Lower lobe of right lung (tissue), 2 donors: ENCODE data around the gene DIS3L2. TPM values are rescaled to one million over a fixed set of nuclear protein-coding genes. Genes with fewer than 3 reads are reported as not detected.

Source experiments
- ATAC-seq, 2 donors: fragments of 200-7000 bp; cut with Tn5 transposase; one replicate each; pipeline ENCODE4 v1.9.1; 2020 to 2022; ENCODE audit warnings: mild to moderate bottlenecking in 2 of 2, moderate library complexity in 2 of 2
- DNase-seq: peaks from one replicate; pipeline ENCODE4 v3.0.0-alpha.2; 2020
- H3K27ac ChIP-seq: fragments of 200-600 bp; one replicate; pipeline ENCODE4 v1.8.0; 2022
- H3K27me3 ChIP-seq: fragments of 200-600 bp; one replicate; pipeline ENCODE4 v1.8.0; 2022; ENCODE audit warnings: low read depth
- H3K36me3 ChIP-seq: fragments of 200-600 bp; one replicate; pipeline ENCODE4 v1.8.0; 2022; ENCODE audit warnings: mild to moderate bottlenecking
- H3K4me1 ChIP-seq: fragments of 200-600 bp; one replicate; pipeline ENCODE4 v1.8.0; 2022
- H3K4me3 ChIP-seq: fragments of 200-600 bp; one replicate; pipeline ENCODE4 v1.8.0; 2022; ENCODE audit warnings: mild to moderate bottlenecking
- H3K9me3 ChIP-seq: fragments of 200-600 bp; one replicate; pipeline ENCODE4 v1.8.0; 2022
- intact Hi-C: fragments of 100-400 bp; cut with DNase I; formaldehyde crosslinking; loops from one replicate; pipeline ENCODE4 v1.11.0; 2022
- total RNA-seq: library from RNA; stranded (reverse); fragmentation: NEBNext Ultra II Directional; extraction: Animal tissue kit (Norgen Biotek cat#: 25700); gene quantifications from one replicate; pipeline ENCODE4 v1.2.1, GENCODE V29; 2021
- TF ChIP-seq, protein P1 (sequence below): fragments of 200-600 bp; IDR thresholded peaks from one replicate; pipeline ENCODE4 v1.8.0; 2022; ENCODE audit warnings: antibody characterized with exemption, mild to moderate bottlenecking
- donor health status: DM: no; HTN: yes; CAD: no; lungs with severe emphysema.

DIS3L2 gene
- total RNA-seq, 1 donor from 2014 or later, result 34.4 TPM

DNA sequence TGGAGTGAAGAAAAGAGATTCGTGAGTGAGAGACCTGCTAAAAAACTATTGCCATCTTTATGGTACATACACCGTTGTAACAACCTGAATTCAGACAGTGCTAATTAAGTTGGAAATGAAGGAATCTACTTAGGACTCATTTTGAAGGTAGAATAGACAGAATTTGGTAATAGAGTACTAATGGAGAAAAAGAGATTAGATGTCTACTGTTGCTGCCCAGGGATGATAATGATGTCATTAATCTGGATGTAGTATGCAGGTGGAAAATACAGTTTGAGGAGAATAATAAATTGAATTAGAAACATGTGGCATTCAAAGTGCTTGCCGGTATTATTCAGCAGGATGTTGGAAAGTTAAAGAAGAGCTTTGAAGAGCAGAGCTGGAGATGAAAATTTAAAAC is 44.7 kb downstream of the DIS3L2 start:
- ATAC-seq, result no peak

DNA sequence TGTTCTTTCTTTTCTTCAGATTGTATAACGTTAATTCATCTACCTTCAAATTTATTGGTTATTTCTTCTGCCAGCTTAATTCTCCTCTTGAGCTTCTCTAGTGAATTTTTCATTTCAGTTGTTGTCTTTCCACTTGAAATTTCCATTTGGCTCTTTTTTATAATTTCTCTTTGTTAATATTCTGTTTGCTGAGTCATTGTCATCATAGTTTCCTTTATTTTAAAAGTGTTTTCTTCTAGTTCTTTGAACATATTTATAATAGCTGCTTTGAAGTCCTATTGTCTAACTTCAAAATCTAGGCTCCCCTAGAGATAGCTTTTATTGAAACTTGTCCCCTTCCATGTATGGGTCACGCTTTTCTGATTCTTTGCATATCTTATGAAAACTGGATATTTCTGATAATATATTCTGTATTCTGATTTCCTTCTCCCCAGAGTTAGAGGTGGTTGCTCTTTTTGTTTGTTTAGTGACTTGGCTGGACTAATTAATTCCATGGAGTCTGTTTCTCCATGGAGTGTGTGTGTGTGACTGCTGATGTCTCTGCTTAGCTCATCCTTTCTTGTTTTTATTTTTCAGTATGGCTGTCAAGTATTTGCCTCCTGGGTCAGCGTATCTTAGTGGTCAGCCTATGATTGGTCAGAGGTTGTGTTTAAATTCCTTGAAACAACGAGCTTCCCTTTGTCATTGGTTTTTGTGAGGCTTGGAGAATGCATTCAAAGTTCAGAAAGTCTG is 47.6 kb downstream of the DIS3L2 start:
- no peak for DNase-seq
- TF ChIP-seq, protein P1, sequence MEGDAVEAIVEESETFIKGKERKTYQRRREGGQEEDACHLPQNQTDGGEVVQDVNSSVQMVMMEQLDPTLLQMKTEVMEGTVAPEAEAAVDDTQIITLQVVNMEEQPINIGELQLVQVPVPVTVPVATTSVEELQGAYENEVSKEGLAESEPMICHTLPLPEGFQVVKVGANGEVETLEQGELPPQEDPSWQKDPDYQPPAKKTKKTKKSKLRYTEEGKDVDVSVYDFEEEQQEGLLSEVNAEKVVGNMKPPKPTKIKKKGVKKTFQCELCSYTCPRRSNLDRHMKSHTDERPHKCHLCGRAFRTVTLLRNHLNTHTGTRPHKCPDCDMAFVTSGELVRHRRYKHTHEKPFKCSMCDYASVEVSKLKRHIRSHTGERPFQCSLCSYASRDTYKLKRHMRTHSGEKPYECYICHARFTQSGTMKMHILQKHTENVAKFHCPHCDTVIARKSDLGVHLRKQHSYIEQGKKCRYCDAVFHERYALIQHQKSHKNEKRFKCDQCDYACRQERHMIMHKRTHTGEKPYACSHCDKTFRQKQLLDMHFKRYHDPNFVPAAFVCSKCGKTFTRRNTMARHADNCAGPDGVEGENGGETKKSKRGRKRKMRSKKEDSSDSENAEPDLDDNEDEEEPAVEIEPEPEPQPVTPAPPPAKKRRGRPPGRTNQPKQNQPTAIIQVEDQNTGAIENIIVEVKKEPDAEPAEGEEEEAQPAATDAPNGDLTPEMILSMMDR, result no peak
- Histone ChIP-seq H3K4me1 (peaks cover 7% of the 10 kb centered on the region), H3K4me3 (no peak overlapping the region), H3K9me3 (no peaks in the 10 kb centered on the region), H3K36me3 (no peaks in the 10 kb centered on the region), H3K27ac (no peak overlapping the region), H3K27me3 (no peaks in the 10 kb centered on the region)
- no peak for ATAC-seq
- intact Hi-C loops, result no loop called here

More for the DNA sequence above, 44.7 kb downstream of the DIS3L2 start:
- Histone ChIP-seq H3K9me3 (no peaks in the 10 kb centered on the region), H3K27ac (no peak overlapping the region), H3K4me3 (no peak overlapping the region), H3K27me3 (no peaks in the 10 kb centered on the region), H3K4me1 (no peaks in the 10 kb centered on the region), H3K36me3 (no peaks in the 10 kb centered on the region)
- no peak for DNase-seq
- intact Hi-C loops, result no loop called here
- TF ChIP-seq, protein P1, result no peak

DNA sequence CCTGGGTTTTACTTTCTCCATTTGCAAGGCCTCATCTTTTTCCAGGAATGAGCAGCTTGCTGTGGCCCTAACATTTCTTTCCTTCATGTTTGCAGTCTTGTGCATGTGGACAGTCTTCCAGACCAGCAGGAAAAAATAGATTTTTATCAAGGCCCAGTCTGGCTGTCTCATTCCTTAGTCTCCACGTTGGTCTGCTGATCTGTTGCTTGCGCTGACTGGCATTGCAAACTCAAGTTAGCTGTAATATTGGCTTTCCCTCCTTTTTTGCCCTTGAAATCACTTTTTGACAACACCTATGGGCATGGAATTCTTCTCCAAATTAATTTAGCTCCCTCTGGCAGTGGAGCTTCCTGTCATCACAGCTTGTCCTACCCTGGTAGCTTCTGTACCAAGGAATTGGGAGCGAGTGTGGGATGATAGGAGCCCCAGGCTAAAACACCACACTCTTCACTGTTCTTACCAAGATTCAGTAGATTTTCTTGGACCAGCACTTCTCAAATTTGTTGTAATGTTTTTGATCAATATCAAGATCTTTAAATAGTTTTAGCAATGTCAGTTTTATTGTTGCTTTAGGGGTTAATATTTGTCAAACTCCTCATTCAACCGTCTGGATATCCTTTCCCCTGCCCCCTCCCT is 48.2 kb downstream of the DIS3L2 start:
- Histone ChIP-seq H3K9me3 (no peaks in the 10 kb centered on the region), H3K27ac (no peak overlapping the region), H3K4me1 (peaks cover 7% of the 10 kb centered on the region), H3K27me3 (no peaks in the 10 kb centered on the region), H3K4me3 (no peak overlapping the region), H3K36me3 (no peaks in the 10 kb centered on the region)
- no peak for DNase-seq
- no peak for ATAC-seq
- TF ChIP-seq, protein P1, result no peak
- intact Hi-C loops, result no loop called here

DNA sequence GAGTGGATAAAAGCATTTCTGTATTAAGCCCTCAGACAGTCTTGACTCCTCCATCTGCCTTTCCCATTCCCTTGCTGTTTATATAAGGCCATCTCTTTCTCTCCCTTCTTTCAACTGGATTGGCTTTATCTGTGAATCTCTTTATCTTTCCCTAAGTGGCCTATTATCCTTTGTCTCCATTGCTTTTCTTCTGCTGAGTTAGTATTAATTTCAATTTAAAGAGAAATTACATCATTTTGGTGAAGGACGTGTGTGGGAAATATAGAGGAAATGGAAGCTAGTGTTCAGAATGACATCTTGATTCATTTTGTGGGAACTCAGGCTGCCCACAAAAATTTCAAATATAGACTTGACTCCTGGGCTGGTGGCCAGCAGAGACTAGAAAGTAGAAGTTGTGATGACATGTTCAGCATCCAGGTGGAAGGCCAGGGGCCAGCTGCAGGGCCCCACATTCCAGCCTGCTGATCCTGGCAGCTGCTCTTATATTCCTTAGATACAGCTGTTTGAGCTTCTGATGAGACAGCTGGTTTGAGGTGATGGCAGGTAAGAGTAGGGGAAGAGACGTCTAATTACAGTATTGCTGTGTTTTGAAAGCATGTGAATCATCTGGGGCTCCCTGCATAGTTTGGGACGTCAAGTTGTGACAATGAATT is 52.3 kb downstream of the DIS3L2 start:
- ATAC-seq, result no peak
- intact Hi-C loops, result no loop called here
- Histone ChIP-seq H3K4me3 (no peak overlapping the region), H3K9me3 (no peaks in the 10 kb centered on the region), H3K27ac (no peak overlapping the region), H3K36me3 (peaks cover 27% of the 10 kb centered on the region), H3K27me3 (no peaks in the 10 kb centered on the region), H3K4me1 (peaks cover 7% of the 10 kb centered on the region)
- TF ChIP-seq, protein P1, result no peak
- no peak for DNase-seq

DNA sequence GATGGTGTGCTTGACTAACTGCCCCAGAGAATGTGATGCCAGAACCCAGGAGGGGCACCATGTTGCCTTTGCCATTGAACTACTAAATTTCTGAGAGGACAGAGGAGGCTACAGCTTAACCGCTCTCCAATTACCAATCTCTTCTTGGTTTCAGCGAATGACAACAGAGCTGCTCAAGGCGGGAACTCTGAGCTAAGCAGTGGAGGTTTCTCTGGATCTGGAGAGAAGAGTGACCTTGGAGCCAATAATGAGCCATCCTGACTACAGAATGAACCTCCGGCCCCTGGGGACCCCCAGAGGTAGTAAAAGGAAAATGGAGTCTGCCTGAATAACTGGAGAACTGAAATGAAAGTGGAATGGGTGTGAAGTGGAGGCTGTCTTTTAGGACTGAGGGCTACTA is 53.2 kb downstream of the DIS3L2 start:
- intact Hi-C loops, result no loop called here
- Histone ChIP-seq H3K9me3 (no peaks in the 10 kb centered on the region), H3K4me1 (peaks cover 7% of the 10 kb centered on the region), H3K27me3 (no peaks in the 10 kb centered on the region), H3K27ac (no peak overlapping the region), H3K36me3 (peaks cover 27% of the 10 kb centered on the region), H3K4me3 (no peak overlapping the region)
- no peak for ATAC-seq
- DNase-seq, result no peak
- TF ChIP-seq, protein P1, result no peak
